PC-3 (cell line): ENCODE measurements around the gene ROR1.

Experiments
- CTCF ChIP-seq: fragments of 300-600 bp; sonication (generic); conservative IDR thresholded peaks from 2 replicates; pipeline ENCODE4 v1.5.1; 2017; ENCODE audit warnings: antibody characterized with exemption, low read depth, mild to moderate bottlenecking, low read length
- EZH2 ChIP-seq: fragments of 300-600 bp; sonication (generic); IDR thresholded peaks from one replicate; pipeline ENCODE4 v1.6.1; 2017; ENCODE audit warnings: antibody characterized with exemption, mild to moderate bottlenecking, low read length; ENCODE audit not compliant: unreplicated experiment
- EZH2phosphoT487 ChIP-seq: fragments of 300-600 bp; sonication (generic); IDR thresholded peaks from 2 replicates; pipeline ENCODE4 v1.6.1; 2018; ENCODE audit warnings: mild to moderate bottlenecking, antibody characterized with exemption, low read length, borderline replicate concordance

GRCh38 chr1:64073705-64074104, 299.9 kb downstream of the ROR1 start:
- TF ChIP-seq CTCF: no peak
- TF ChIP-seq EZH2phosphoT487: no peak
- TF ChIP-seq EZH2: no peak
